Choroid plexus epithelial cell (primary cell): ENCODE measurements around the gene TPCN2.
"Not testable (repeated sequence)": the region's sequence is repeated elsewhere in the genome, so short reads cannot be mapped to it uniquely, and the experiment has no call there.

Experiments used
- DNase-seq: peaks from one replicate; pipeline ENCODE4 v3.0.0-alpha.2; 2010; ENCODE audit warnings: low read depth
- H3K4me3 ChIP-seq: 2 replicates; pipeline ENCODE4 v1.5.1; 2011; ENCODE audit warnings: low read depth, mild to moderate bottlenecking, control low read depth, low read length, moderate library complexity
- TF ChIP-seq, protein P1 (sequence below): conservative IDR thresholded peaks from 2 replicates; pipeline ENCODE4 v1.5.1; 2011; ENCODE audit warnings: low read depth, mild to moderate bottlenecking, control low read depth, inconsistent platforms, low read length, moderate library complexity

Gene TPCN2

DNA sequence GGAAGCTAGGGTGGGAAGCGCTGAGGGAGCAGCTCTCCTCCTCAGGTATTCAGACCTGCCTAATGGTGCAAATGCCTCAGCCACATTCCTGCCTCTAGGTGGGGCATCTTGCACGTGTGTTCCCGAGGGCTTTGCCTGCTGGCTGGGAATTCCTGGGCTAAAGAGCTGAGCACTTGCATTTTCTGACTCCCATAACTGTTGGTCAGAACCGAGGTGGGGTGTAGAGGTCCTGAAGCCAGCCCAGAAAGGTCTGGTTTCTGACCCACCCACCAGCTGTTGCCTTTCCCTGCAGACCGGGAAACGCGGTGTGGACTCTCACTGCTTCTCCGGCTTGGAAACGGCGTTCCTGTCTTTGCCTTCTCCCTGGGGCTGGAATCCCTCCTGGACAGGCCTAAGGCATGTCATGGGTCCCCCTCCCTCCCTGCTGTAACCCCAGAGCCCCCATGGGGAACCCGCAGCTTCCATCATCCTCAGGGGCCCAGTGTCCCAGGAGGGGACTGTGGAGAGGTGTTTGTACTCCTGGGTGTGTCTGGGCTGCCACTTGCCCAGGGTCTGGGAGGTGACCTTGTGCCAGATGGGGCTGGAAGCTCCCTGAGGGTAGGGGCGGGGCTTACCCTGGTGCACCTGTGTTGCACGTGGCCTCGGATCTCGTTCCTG is 83.0 kb downstream of the TPCN2 start:
- peak; percentile 84 for DNase-seq
- no peak overlapping the region for H3K4me3 ChIP-seq
- TF ChIP-seq, protein P1, sequence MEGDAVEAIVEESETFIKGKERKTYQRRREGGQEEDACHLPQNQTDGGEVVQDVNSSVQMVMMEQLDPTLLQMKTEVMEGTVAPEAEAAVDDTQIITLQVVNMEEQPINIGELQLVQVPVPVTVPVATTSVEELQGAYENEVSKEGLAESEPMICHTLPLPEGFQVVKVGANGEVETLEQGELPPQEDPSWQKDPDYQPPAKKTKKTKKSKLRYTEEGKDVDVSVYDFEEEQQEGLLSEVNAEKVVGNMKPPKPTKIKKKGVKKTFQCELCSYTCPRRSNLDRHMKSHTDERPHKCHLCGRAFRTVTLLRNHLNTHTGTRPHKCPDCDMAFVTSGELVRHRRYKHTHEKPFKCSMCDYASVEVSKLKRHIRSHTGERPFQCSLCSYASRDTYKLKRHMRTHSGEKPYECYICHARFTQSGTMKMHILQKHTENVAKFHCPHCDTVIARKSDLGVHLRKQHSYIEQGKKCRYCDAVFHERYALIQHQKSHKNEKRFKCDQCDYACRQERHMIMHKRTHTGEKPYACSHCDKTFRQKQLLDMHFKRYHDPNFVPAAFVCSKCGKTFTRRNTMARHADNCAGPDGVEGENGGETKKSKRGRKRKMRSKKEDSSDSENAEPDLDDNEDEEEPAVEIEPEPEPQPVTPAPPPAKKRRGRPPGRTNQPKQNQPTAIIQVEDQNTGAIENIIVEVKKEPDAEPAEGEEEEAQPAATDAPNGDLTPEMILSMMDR, result peak; percentile 91

GRCh38 chr11:69132301-69132670 is 83.6 kb downstream of the TPCN2 start:
- TF ChIP-seq, protein P1, result no peak
- DNase-seq, result no peak
- no peak overlapping the region for H3K4me3 ChIP-seq

DNA sequence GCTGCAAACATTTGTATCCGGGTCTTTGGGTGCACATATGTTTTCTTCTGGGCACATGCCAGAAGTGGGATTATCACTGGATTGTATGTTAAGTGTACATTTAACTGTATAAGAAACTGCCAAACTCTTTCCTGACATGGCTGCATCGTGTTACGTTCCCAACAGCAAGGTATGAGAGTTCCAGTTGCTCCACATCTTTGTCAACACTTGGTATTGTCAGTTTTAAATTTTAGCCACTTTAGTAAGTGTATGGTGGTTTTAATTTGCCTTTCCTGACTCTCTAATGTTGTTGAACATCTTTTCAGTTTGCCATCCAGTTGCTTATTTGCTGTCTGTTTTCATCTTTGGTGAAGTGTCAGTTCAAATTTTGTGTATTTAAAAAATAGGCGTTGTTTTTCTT is 84.5 kb downstream of the TPCN2 start:
- DNase-seq, result no peak
- H3K4me3 ChIP-seq, result no peak overlapping the region
- TF ChIP-seq, protein P1, result no peak

- H3K4me3 ChIP-seq, DNase-seq: not testable (repeated sequence)
These were observed 85.5 kb downstream of the TPCN2 start for GRCh38 chr11:69134182-69134581.

- DNase-seq, result no peak
- no peak overlapping the region for H3K4me3 ChIP-seq
- TF ChIP-seq, protein P1, result no peak
These were observed 86.2 kb downstream of the TPCN2 start for GRCh38 chr11:69134957-69135356.

DNA sequence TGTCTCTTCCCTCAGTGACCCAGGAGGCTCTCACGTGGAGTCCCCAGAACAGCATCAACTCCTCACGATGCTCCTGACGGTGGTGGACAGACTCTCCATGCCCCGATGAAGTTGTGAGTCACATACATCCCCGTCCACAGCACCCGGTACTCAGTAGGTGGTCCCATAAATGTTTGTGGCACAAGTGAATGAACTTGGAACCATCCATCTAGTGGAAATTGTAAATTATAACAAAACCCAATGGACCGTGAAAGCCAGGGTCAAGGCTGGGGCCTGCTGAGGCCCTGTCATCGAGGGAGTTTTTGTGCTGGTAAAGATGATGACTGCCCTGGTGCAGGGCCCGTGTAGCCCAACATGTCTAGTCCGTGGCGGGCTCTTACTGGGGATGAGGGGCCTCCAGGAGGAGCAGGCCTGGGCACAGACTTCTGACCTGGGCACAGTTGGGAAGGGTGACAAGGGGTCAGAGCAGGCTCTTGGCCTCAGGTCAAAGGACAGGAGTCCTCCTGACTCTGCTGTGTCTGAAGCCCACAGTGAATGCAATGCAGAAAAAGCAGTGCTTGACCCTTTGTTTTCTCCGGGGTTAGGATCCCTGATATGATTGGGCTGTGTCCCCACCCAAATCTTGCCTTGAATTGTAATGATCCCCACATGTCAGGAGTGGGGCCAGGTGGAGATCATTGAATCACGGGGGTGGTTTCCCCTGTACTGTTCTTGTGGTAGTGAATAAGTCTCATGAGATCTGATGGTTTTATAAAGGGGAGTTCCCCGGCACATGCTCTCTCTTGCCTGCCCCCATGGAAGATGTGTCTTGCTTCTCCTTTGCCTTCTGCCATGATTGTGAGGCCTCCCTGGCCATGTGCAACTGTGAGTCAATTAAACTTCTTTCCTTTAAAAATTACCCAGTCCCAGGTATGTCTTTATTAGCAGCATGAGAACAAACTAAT is 87.0 kb downstream of the TPCN2 start:
- DNase-seq, result no peak
- TF ChIP-seq, protein P1, result no peak
- H3K4me3 ChIP-seq, result no peak overlapping the region

DNA sequence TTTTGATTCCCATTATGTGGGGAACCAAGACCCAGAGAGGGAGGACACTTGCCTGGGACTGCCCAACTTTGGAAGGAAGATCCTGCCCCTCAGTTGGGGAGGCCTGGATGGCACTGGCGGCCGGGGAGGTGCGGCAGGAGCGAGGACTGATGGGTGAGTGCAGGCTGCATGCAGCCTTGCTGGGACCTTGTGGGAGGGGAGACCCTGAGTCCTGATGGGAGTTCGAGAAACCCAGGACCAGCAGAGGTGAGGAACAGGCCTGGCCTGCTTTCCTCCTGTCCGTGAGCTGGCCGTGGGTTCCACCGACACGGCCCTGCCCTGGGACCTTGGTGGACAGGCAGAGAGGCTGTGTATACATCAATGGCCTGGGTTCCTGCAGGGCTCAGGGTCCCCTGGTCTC is 87.7 kb downstream of the TPCN2 start:
- DNase-seq, result no peak
- TF ChIP-seq, protein P1, result no peak
- no peak overlapping the region for H3K4me3 ChIP-seq
